Thyroid gland (tissue), 4 donors: Measurements from ENCODE around the gene TMEM164.

Experiments
- POLR2A ChIP-seq, 2 donors: fragments of 450-650 bp; IDR thresholded peaks; one replicate each; pipeline ENCODE4 v1.6.1; 2017; ENCODE audit warnings: antibody characterized with exemption in 2 of 2, mild to moderate bottlenecking in 2 of 2, moderate library complexity in 1 of 2
- TF ChIP-seq, protein P1 (sequence below), 6 experiments: fragments of 200-600 bp in 3 of 6; fragments of 450-650 bp in 3 of 6; sonication (generic) in 3 of 6; IDR thresholded peaks; one replicate each; pipeline ENCODE4 v1.5.1; 2016 to 2019; ENCODE audit warnings: antibody characterized with exemption in 6 of 6, mild to moderate bottlenecking in 2 of 6, inconsistent platforms in 1 of 6, moderate library complexity in 1 of 6

DNA sequence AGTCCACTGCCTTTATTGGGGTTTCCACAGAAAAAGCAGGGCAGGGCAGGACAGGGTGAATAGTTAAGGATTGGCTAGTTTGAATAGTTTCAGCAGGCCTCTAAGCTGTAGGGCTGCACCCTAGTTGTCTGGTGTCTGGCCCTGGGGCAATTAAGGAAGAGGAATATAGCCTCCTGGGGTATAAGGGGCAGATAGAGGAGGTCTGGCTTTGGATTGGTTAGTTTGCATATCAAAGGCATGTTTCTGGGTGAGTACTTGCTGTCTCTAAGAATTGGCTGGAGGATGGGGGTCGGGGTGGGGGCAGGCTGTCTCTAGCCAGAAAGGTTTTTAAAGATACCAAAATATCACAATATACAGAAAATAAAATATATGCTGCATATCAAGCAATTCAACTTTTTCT lies 100.4 kb downstream of the TMEM164 start:
- TF ChIP-seq, protein P1, sequence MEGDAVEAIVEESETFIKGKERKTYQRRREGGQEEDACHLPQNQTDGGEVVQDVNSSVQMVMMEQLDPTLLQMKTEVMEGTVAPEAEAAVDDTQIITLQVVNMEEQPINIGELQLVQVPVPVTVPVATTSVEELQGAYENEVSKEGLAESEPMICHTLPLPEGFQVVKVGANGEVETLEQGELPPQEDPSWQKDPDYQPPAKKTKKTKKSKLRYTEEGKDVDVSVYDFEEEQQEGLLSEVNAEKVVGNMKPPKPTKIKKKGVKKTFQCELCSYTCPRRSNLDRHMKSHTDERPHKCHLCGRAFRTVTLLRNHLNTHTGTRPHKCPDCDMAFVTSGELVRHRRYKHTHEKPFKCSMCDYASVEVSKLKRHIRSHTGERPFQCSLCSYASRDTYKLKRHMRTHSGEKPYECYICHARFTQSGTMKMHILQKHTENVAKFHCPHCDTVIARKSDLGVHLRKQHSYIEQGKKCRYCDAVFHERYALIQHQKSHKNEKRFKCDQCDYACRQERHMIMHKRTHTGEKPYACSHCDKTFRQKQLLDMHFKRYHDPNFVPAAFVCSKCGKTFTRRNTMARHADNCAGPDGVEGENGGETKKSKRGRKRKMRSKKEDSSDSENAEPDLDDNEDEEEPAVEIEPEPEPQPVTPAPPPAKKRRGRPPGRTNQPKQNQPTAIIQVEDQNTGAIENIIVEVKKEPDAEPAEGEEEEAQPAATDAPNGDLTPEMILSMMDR (IDR thresholded peaks at IDR 0.05), result no peak
- TF ChIP-seq POLR2A (IDR thresholded peaks at IDR 0.05), result no peak
